ENCODE measurements around the gene EID1. TPM values are rescaled to one million over a fixed set of nuclear protein-coding genes. Genes with fewer than 3 reads are reported as not detected.

EID1 gene
- total RNA-seq, 4 donors from 2014 or later = 250 to 391 (median 334) TPM

GRCh38 chr15:48859426-48859825, 18.5 kb upstream of the EID1 start:
- Histone ChIP-seq H3K4me3 (no peak overlapping the region), H3K27ac (replicated peaks in 1 of 4) (no peak overlapping the region), H3K4me1 (peaks cover 4 to 26% (median 18%) of the 10 kb centered on the region in 4 donors), H3K9me3 (no peaks in the 10 kb centered on the region), H3K27me3 (no peaks in the 10 kb centered on the region), H3K36me3 (no peaks in the 10 kb centered on the region)
- 83% methylated on average over 2 of the region's 2 CpGs for WGBS
- no peak for TF ChIP-seq POLR2A (IDR thresholded peaks at IDR 0.05; ENCODE audit: low read depth)
- TF ChIP-seq POLR2AphosphoS5 (IDR thresholded peaks at IDR 0.05) = no peak
- TF ChIP-seq EP300 (IDR thresholded peaks at IDR 0.05) = no peak
- TF ChIP-seq, protein P1, sequence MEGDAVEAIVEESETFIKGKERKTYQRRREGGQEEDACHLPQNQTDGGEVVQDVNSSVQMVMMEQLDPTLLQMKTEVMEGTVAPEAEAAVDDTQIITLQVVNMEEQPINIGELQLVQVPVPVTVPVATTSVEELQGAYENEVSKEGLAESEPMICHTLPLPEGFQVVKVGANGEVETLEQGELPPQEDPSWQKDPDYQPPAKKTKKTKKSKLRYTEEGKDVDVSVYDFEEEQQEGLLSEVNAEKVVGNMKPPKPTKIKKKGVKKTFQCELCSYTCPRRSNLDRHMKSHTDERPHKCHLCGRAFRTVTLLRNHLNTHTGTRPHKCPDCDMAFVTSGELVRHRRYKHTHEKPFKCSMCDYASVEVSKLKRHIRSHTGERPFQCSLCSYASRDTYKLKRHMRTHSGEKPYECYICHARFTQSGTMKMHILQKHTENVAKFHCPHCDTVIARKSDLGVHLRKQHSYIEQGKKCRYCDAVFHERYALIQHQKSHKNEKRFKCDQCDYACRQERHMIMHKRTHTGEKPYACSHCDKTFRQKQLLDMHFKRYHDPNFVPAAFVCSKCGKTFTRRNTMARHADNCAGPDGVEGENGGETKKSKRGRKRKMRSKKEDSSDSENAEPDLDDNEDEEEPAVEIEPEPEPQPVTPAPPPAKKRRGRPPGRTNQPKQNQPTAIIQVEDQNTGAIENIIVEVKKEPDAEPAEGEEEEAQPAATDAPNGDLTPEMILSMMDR (IDR thresholded peaks at IDR 0.05) = no peak
- DNase-seq (ENCODE audit: extremely low spot score) = no peak
- intact Hi-C loops (cut with DNase I) = no loop called here

DNA sequence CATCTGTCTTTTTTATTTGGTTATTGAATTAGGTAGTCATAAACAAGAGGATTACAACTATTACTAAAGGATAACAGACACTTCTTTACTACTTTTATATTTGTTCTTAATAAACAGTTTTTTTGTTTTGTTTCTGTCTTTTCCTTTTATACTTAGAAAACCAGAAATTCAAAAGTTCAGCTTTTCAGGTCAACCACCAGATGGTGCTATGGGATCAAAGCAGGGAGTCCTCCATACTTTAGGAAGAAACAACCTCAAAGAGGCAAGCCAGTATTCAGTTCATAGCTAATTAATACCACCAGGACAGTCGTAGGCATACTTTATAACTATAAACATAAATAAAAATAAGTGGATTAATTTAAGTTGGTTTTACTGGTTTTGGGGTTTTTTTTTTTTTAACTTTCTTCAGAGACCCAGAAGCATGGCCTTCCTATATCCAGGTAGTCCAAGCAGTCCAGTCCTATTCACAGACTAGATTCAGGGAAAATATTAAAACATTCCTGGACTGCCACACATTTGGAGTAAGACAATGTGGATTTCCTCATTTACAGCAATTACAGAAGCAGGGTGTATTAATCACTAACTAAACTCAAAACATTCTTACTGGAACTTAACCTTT, 16.0 kb upstream of the EID1 start:
- Histone ChIP-seq H3K4me3 (no peak overlapping the region), H3K9me3 (no peaks in the 10 kb centered on the region), H3K4me1 (peaks cover 0 to 20% (median 15%) of the 10 kb centered on the region in 4 donors), H3K27ac (replicated peaks in 1 of 4) (no peak overlapping the region), H3K27me3 (no peaks in the 10 kb centered on the region), H3K36me3 (no peaks in the 10 kb centered on the region)
- WGBS = 0% methylated on average over 1 of the region's 1 CpG
- intact Hi-C loops (cut with DNase I) = loop anchor here (5.0 kb wide), 3 partner anchors 285 to 1285 kb away; partner anchors contain the start of gene FGF7
- DNase-seq (ENCODE audit: extremely low spot score) = no peak
- no peak for TF ChIP-seq EP300 (IDR thresholded peaks at IDR 0.05)
- TF ChIP-seq, protein P1 (IDR thresholded peaks at IDR 0.05) = peak; percentile 86 to 89 (median 88)

- no peak for DNase-seq (ENCODE audit: extremely low spot score)
- intact Hi-C loops (cut with DNase I) = loop anchor here (5.0 kb wide), 3 partner anchors 285 to 1285 kb away; partner anchors contain the start of gene FGF7
- Histone ChIP-seq H3K27ac (replicated peaks in 1 of 4) (no peak overlapping the region), H3K4me3 (no peak overlapping the region), H3K9me3 (no peaks in the 10 kb centered on the region), H3K4me1 (peaks cover 0 to 14% (median 13%) of the 10 kb centered on the region in 4 donors), H3K27me3 (no peaks in the 10 kb centered on the region), H3K36me3 (no peaks in the 10 kb centered on the region)
- TF ChIP-seq POLR2A (IDR thresholded peaks at IDR 0.05; ENCODE audit: low read depth) = no peak
- TF ChIP-seq EP300 (IDR thresholded peaks at IDR 0.05) = no peak
- TF ChIP-seq, protein P1 (IDR thresholded peaks at IDR 0.05) = no peak
- TF ChIP-seq POLR2AphosphoS5 (IDR thresholded peaks at IDR 0.05) = no peak
- 84% methylated on average over 1 of the region's 1 CpG for WGBS
Observed at GRCh38 chr15:48862705-48863104, 15.2 kb upstream of the EID1 start.

DNA sequence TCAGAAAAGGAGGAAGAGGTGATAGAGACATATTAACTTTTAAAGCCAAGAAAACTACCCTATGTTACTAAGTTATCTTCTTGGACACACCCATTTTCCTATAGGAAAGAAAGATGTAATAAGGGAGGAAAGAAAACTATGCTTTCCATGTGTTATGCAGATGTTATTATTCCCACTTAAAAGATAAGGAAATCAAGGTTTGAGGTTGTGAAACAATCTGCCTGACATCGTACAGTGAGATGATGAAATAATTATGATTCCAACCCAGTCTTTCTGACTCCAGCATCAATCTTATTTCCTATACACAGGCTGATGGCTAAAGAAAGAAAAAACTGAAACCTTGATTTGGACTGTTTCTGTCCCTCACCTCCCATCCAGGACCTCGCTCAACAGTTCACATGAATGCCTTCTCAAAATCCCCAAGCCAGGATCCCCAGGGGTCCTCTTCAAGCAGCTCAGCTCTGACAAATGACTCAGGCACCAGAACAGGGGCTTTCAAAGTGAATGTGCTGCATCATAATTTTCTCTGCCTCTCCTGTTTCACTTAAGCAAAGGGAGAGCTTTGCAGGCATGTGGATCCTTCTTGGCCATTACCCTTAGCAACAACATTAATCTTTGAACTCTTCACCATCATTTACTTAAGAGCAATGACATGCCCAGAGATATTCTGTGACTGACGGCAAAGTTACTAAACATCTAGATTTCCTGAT, 12.4 kb upstream of the EID1 start:
- TF ChIP-seq POLR2AphosphoS5 (IDR thresholded peaks at IDR 0.05) (no peak), EP300 (IDR thresholded peaks at IDR 0.05) (no peak), POLR2A (IDR thresholded peaks at IDR 0.05; ENCODE audit: low read depth) (no peak)
- TF ChIP-seq, protein P1 (IDR thresholded peaks at IDR 0.05) = no peak
- H3K4me1 ChIP-seq = peaks cover 0 to 14% (median 13%) of the 10 kb centered on the region in 4 donors
- H3K27me3 ChIP-seq = no peaks in the 10 kb centered on the region
- no peaks in the 10 kb centered on the region for H3K9me3 ChIP-seq
- DNase-seq (ENCODE audit: extremely low spot score) = no peak
- H3K27ac ChIP-seq (replicated peaks in 1 of 4) = peak overlapping the region in 3 of 4 donors; percentile 36 to 54 (median 45)
- H3K4me3 ChIP-seq = no peak overlapping the region
- H3K36me3 ChIP-seq = no peaks in the 10 kb centered on the region
- WGBS = 57% methylated on average over 3 of the region's 3 CpGs
- intact Hi-C loops (cut with DNase I) = no loop called here

Data from esophagus muscularis mucosa (tissue), 4 donors.